ENCODE data around the gene ZSCAN22.

ZSCAN22 gene

GRCh38 chr19:58379246-58379645 lies 52.5 kb downstream of the ZSCAN22 start:
- no peak for DNase-seq

- no peak for DNase-seq
Observed at GRCh38 chr19:58380037-58380661, 53.4 kb downstream of the ZSCAN22 start.

GRCh38 chr19:58380662-58381459 lies 54.1 kb downstream of the ZSCAN22 start, which contains the start of gene ZNF837:
Gene ZNF837, minus strand, starts transcription at chr19:58381030. Its CDS starts 11,698 bp downstream, at chr19:58369332.
- peak; percentile 76 for DNase-seq

DNA sequence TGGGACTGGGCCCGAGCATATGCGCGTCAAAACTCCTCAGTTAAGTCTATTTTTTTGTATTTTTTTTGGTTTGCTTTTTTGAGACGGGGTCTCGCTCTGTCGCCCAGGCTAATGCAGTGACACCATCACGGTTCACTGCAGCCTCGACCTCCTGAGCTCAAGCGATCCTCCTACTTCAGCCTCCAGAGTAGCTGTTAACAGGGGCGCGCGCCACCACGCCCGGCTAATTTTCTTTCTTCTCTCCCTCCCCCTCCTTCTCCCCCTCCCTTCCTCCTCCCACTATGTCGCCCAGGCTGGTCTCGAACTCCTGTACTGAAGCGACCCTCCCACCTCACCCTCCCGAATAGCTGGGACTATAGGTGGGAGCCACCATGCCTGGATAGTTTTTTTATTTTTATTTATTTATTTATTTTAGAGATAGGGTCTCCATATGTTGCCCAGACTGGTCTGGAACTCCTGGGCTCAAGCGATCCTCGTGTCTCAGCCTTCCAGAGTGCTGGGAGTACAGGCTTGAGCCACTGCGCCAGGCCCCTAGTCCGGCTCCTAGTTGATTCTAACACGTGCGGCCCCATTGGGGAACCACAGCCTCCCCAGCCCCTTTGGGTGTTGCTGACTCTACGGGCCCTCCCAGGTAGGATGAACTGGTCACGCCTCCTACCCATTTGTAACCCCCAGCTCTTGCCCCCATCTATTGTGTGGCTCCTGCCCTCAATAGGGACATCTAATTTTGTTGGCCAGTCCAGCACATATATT lies 54.8 kb downstream of the ZSCAN22 start:
- DNase-seq, result no peak

- DNase-seq, result no peak
Observed at GRCh38 chr19:58382997-58383603, 56.3 kb downstream of the ZSCAN22 start.

DNA sequence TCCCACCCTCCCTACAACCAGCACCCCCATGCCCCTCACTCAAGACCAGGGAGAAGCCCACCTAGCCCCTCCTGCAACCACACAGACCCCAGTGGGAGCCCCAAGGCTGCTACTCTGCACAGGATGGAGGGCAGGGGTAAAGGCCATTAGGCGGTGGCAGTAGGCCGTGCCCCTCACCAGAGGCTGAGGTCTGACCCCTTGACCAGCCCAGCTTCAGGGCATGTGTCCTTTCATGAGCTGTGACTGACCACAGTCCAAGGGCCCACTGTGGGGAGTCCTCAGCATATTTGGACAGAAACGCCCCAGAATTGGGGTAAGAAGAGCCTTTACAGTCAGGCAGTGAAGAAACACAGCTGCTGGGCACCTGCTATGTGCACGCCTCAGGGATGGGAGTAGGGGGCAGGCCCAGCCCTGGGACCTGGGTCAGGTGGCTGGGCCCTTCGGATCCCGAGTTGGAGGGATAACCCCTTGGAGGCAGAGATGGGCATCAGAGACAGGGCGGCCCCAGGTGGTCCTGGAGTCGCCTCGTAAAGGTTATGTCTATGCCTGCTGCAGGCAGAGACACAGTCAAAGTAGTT lies 58.6 kb downstream of the ZSCAN22 start:
- no peak for DNase-seq

- no peak for DNase-seq
Observed at GRCh38 chr19:58385891-58386575, 59.2 kb downstream of the ZSCAN22 start.

GRCh38 chr19:58386576-58387337 lies 60.0 kb downstream of the ZSCAN22 start, which contains the start of gene RPS5:
Gene RPS5, plus strand, starts transcription at chr19:58387269. Its CDS starts 869 bp downstream, at chr19:58388138.
- DNase-seq, result no peak

- DNase-seq, result no peak
Observed at GRCh38 chr19:58387338-58388174, 60.8 kb downstream of the ZSCAN22 start.

DNA sequence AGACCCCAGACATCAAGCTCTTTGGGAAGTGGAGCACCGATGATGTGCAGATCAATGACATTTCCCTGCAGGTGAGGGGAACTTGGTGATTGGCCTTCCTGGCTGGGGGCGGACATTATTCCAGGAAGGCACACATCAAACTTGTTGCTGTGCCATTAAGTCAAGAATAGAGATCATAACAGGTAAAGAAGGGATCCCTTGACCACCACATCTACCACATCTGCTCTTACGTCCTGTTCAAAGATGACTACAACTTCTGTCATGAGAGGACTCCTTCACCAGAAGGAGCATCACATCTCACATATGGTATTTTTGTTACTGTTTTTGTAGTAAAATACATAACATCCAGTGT lies 61.4 kb downstream of the ZSCAN22 start:
- no peak for DNase-seq
